ENCODE data around the gene LBHD2.

Gene LBHD2

GRCh38 chr14:103091883-103092222, 7.8 kb downstream of the LBHD2 start:
- DNase-seq: no peak

GRCh38 chr14:103093856-103094405, 9.9 kb downstream of the LBHD2 start:
- DNase-seq: no peak

- DNase-seq: no peak
Measured at GRCh38 chr14:103094406-103095209, 10.6 kb downstream of the LBHD2 start, which contains the start of gene EXOC3L4. TSS of gene EXOC3L4 (plus strand) at chr14:103094725. CDS start at chr14:103100220, 5,495 bp downstream.

- no peak for DNase-seq
Measured at GRCh38 chr14:103095210-103095778, 11.3 kb downstream of the LBHD2 start.

- DNase-seq: no peak
Measured at GRCh38 chr14:103096387-103096786, 12.4 kb downstream of the LBHD2 start.

- DNase-seq: no peak
Measured at GRCh38 chr14:103097244-103097993, 13.4 kb downstream of the LBHD2 start.

- DNase-seq: no peak
Measured at GRCh38 chr14:103097994-103098957, 14.3 kb downstream of the LBHD2 start.

- DNase-seq: no peak
Measured at GRCh38 chr14:103099081-103099732, 15.2 kb downstream of the LBHD2 start.

- peak; percentile 56 for DNase-seq
Measured at GRCh38 chr14:103099733-103100280, 15.8 kb downstream of the LBHD2 start.

GRCh38 chr14:103100281-103101121, 16.5 kb downstream of the LBHD2 start:
- peak; percentile 87 for DNase-seq

GRCh38 chr14:103101257-103101962, 17.4 kb downstream of the LBHD2 start:
- DNase-seq: no peak

GRCh38 chr14:103101963-103102688, 18.1 kb downstream of the LBHD2 start:
- DNase-seq: no peak

- no peak for DNase-seq
Measured at GRCh38 chr14:103102689-103103260, 18.8 kb downstream of the LBHD2 start.

GRCh38 chr14:103103461-103104388, 19.7 kb downstream of the LBHD2 start:
- peak; percentile 90 for DNase-seq

- no peak for DNase-seq
Measured at GRCh38 chr14:103104389-103104653, 20.3 kb downstream of the LBHD2 start.

GRCh38 chr14:103104654-103105452, 20.8 kb downstream of the LBHD2 start:
- peak; percentile 87 for DNase-seq

GRCh38 chr14:103105580-103106150, 21.7 kb downstream of the LBHD2 start:
- peak; percentile 90 for DNase-seq
